Fibroblast of lung (primary cell): ENCODE data around the gene GRIK4.

ENCODE experiments used
- CTCF ChIP-seq, 2 donors: IDR thresholded peaks in 1 of 2; conservative IDR thresholded peaks in 1 of 2; 1 replicate in 1 of 2; 2 replicates in 1 of 2; pipeline ENCODE4 v1.5.1; 2011 to 2012; ENCODE audit warnings: low read length in 2 of 2, control low read depth in 1 of 2, inconsistent platforms in 1 of 2, low read depth in 1 of 2, mild to moderate bottlenecking in 1 of 2
- EZH2 ChIP-seq: IDR thresholded peaks from 2 replicates; pipeline ENCODE4 v1.5.1; 2012; ENCODE audit warnings: low read length, control low read depth, mild to moderate bottlenecking; ENCODE audit errors: missing control alignments

DNA sequence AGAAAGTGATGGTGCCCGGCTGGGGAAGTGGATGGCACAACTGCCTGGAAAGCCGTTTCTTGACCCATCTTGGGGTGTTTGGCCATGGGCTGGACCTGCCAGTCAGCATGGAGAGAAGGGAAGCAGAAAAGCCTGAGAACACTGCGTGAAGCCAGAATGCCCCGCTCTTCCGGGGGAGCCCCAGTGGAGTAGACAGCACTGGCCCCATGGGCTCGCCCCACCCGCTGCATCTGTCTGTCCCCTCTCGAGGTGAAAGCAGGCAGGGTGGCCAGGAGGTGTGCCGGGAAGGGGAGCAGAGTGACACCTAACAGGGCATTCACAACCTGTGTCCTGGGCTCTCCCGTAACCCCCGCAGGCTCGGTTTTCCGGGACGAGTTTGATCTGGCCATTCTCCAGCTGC is 455.3 kb downstream of the GRIK4 start:
- TF ChIP-seq CTCF (conservative IDR thresholded peaks at IDR 0.05 in 1 of 2, IDR thresholded peaks at IDR 0.05 in 1 of 2; ENCODE audit: low read depth in 1 of 2, low read length in 2 of 2) (no peak), EZH2 (no peak)
